Muscle of arm (tissue), 12 donors: ENCODE data around the gene ELOVL7. TPM values are rescaled to one million over a fixed set of nuclear protein-coding genes. Genes with fewer than 3 reads are reported as not detected.
"Not testable (repeated sequence)": the region's sequence is repeated elsewhere in the genome, so short reads cannot be mapped to it uniquely, and the experiment has no call there.

Experiments used
- DNase-seq: peaks from one replicate; pipeline ENCODE4 v3.0.0-alpha.2; 2013
- polyA plus RNA-seq, 12 donors: library from polyadenylated mRNA; unstranded; fragments of 120-200 nt; gene quantifications; one replicate each; pipeline ENCODE4 v1.2.1, GENCODE V29; 2013; ENCODE audit not compliant: insufficient read length in 12 of 12

The ELOVL7 gene
- polyA plus RNA-seq, 12 donors, result 0.12 to 1.6 (median 0.28) TPM; not detected in 2

DNA sequence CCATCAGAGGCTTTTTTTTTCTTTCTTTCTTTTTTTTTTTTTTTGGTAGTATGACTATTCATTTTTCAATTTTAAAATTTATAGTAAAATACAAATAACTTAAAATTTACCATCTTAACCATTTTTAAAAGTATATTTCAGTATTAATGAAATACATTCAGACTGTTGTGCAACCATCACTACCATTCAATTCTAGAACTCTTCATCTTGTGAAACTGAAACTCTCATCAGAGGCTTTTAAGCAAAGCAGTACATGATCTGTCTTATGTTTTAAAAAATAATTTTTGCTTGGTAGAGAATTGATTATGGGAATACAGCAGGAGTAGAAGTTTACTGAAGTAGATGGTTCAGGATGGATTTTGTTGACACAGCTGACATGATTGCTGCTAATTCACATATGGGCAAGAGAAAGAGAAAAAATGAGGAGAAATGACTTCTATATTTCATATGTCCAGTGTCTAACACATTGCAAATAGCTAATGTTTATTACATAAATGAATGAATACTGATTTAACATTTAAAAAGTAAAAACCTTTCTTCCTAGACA is 13.4 kb downstream of the ELOVL7 start:
- no peak for DNase-seq

- DNase-seq, result no peak
Observed at GRCh38 chr5:60829490-60830266, 14.4 kb downstream of the ELOVL7 start.

- no peak for DNase-seq
Observed at GRCh38 chr5:60827201-60827600, 16.9 kb downstream of the ELOVL7 start.

DNA sequence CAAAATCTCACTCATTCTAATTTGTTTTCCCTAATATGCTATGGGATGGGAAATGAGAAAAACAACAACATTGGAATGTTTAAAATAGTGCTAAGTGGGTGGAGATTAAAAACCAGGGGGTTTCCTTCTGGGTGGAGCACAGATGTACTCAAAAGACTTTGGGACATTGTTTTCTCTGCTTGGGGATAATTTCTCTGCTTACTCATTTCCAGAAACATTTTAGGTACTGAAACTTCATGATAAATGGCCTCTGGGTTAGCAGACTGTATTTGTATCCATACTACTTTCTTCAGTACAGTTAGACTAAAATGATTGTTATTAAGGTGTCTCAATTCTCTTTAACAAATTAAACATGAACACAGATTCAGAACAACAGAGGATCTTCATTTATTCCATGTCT is 17.4 kb downstream of the ELOVL7 start:
- DNase-seq, result no peak

GRCh38 chr5:60823574-60823973 is 20.5 kb downstream of the ELOVL7 start:
- DNase-seq, result no peak

- no peak for DNase-seq
Observed at GRCh38 chr5:60822285-60822556, 21.8 kb downstream of the ELOVL7 start.

DNA sequence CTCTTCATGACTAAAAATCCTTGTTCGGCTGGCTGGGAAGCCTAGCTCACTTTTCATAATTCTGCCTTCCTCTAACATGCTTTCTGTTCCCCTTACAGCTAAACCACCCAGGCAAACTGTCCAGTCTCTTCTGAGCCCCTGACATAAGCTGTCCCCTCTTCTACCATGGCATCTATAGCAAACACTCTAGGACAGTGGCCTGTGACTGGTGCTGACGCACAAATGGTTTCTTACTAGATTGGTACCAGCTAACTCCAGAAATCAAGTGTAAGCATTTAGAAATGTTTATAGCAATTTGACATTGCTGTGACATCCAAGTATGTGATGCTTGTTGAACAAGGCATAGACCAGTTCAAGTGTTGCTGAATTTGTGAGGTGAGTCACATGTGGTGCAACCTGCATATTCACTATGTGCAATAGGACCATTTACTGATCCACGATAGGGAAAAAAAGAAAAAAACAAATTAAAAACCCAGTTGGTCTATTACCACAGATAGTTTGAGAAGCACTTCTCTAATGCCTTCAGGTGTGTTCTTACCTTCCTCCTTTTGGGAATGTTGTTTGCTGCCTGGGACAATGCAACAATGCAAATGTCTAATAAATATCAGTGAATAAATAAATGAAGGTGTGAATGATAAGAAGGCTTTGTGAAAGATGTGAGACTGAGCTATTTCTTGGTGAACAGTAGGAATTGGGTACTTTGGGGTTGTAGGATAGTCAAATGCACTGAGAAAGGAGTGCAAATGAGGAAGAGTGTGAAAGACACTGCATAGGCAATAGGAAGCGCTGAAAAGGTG is 22.4 kb downstream of the ELOVL7 start:
- no peak for DNase-seq

GRCh38 chr5:60820593-60821487 is 23.2 kb downstream of the ELOVL7 start:
- no peak for DNase-seq

- not testable (repeated sequence) for DNase-seq
Observed at GRCh38 chr5:60816138-60816537, 27.9 kb downstream of the ELOVL7 start.

GRCh38 chr5:60814498-60814897 is 29.6 kb downstream of the ELOVL7 start:
- no peak for DNase-seq

DNA sequence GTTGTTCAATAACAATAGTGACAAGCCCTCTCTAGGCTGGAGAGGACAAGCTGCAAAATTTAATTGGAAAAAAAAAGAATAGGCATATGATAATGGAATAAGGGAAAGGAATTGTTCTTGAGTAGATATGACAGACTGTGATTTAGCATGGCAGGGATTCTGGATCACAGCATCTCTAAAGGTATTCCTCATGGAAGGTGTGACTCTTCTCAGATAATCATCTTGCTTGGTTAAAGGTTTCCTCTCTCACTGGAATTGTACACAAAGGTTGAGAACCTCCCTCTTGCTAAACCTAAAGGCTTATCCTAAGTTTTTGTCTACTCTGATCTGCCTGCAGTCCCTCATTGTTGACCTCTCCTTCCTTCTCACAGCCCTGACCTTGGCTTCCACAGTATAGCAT is 31.6 kb downstream of the ELOVL7 start:
- DNase-seq, result no peak

DNA sequence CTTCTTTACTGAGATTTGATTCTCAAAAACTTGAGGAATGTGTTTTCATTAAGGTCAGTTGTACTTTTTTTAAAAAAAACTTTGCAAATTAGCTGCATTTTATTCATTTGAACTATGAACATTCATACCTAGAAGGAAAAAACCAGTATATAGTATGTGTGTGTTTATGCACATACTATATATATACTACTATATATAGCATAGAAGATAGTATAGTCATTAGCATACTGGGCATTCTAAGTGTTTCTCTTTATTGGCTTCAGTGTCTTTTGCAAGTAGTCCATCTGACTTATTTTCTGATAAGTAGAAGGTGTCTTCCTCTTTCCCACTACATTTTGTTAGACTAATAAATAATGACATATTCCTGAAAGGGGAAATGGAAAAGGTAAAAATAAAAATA is 33.0 kb downstream of the ELOVL7 start:
- DNase-seq, result no peak

DNA sequence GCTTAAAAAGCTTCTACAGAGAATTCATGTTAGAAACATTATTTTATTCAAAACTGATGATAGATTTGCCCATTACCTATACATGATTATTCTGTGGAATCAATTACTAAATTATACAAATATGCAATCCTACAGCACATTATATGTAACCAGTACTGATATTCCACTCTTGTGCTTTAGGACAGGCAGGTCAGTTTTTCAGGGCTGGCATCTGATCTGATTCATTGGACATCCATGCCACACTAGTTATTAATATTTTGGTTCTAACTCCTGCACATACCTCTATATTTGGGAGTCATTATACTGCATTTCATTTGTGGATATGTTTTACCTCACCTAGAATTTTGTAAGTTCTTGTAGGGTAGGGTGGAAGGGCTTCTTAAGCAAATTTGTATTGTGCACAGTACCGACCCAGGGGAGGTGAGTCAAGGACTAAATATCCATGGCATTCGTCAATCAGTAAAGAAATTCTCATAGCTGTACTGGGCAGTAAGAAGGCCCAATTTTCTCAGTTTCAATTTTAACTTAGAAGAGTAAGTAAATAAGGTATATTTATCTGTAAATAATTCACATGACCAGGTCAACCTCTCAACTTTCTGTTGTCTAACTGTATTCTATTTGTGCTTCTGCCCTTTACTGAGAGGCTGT is 33.5 kb downstream of the ELOVL7 start:
- no peak for DNase-seq

- DNase-seq, result no peak
Observed at GRCh38 chr5:60809891-60810425, 34.1 kb downstream of the ELOVL7 start.

GRCh38 chr5:60806591-60807243 is 37.4 kb downstream of the ELOVL7 start:
- DNase-seq, result no peak

GRCh38 chr5:60805463-60805862 is 38.6 kb downstream of the ELOVL7 start:
- no peak for DNase-seq

DNA sequence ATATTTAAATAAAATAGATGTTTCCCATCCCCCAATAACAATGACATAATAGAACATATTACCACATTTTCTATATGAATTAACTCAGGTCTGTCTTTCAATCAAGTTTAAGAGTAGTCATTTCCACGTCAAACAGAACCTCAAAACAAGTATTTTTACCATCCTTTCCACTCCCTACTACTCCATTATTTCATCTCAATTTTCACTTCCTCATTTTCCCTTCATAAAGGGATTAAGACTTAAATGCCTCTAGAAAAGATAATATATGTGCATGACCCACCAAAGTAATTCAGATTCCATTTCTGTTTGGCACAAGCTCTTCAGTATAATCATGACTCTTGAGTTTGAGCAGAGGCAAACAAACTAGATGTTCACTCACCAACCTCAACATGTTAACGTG is 40.4 kb downstream of the ELOVL7 start:
- no peak for DNase-seq

DNA sequence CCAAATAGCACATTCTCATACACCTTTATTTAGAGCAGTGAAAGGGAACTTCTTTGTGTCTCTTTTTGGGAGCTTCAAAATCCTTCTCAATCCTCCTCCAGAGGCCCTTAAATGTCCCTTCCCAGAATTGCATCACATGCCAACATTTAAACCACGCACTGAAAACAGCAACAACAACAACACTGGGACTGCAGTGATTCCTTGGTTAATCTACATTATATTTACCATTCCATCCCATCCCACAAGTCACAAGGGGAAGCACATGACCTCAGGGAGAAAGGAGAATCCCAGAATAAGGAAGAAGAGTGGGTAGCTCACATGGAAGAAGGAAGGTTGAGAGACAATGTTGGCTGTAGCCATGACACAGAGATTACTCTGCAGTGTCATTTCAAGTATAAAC is 41.1 kb downstream of the ELOVL7 start:
- DNase-seq, result no peak

DNA sequence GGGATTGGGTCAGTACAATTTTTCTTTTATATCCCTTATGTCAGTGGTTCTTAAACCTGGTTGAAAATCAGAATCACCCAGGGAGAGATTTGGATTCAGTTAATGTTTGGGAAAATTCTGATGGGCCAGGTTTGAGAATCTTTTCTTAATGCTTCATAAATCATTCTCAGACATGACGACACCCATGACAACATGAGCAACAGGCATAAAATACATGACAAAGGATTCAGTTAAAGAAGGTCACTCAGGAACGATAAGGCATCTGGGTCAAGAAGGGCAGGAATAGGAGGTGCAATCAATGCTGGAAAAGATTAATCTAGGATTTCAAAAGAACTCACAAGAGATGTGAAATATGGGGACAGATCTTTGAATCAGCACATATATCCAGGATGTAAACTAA is 41.8 kb downstream of the ELOVL7 start:
- DNase-seq, result no peak

DNA sequence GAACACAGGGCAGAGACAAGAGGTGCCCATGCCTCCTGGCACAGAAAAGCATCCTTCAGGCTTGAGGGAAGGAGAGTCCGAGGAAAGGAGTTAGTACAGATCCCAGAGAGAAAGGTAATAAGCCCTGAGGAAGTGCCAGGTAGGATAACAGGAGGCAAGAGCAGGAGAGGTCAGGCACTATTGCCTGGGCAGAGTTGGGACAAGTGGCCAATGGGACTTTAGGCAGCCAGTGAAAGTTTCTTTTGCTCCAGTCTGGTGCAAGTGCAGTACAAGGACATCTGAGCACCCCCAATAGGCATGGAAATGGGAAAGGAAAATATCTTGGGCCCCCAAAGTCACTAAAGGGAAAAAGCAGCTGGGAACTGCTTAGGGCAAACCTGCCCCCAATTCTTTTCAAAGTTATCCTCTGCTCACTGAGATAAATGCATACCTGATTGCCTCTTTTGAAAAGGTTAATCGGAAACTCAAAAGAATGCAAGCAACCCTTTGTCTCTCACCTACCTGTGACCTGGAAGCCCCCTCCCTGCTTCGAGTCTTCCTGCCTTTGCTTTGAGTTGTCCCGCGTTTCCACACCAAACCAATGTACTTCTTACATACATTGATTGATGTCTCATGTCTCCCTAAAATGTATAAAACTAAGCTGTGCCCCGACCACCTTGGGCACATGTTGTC is 46.5 kb downstream of the ELOVL7 start:
- no peak for DNase-seq
